HG03442 (cell line): ENCODE data around the gene PARVG.
"Not testable (repeated sequence)": the region's sequence is repeated elsewhere in the genome, so short reads cannot be mapped to it uniquely, and the experiment has no call there.

Experiments
- ATAC-seq: cut with Tn5 transposase; IDR thresholded peaks from one replicate; pipeline ENCODE4 v1.9.1; 2021; ENCODE audit warnings: mild to moderate bottlenecking, moderate library complexity; ENCODE audit not compliant: unreplicated experiment

PARVG gene

DNA sequence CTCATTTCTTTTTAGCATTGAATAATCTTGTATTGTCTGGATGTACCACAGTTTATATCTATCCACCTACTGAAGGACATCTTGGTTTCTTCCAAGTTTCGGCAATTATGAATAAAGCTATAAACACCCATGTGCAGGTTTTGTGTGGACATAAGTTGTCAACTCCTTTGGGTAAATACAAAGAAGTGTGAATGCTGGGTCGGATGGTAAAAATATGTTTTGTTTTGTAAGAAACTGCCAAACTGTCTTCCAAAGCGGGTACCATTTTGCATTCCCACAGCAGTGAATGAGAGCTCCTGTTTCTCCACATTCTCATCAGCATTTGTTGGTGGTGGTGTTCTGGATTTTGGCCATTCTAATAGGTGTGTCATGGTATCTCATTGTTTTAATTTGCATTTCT is 60.4 kb downstream of the PARVG start:
- ATAC-seq = not testable (repeated sequence)

DNA sequence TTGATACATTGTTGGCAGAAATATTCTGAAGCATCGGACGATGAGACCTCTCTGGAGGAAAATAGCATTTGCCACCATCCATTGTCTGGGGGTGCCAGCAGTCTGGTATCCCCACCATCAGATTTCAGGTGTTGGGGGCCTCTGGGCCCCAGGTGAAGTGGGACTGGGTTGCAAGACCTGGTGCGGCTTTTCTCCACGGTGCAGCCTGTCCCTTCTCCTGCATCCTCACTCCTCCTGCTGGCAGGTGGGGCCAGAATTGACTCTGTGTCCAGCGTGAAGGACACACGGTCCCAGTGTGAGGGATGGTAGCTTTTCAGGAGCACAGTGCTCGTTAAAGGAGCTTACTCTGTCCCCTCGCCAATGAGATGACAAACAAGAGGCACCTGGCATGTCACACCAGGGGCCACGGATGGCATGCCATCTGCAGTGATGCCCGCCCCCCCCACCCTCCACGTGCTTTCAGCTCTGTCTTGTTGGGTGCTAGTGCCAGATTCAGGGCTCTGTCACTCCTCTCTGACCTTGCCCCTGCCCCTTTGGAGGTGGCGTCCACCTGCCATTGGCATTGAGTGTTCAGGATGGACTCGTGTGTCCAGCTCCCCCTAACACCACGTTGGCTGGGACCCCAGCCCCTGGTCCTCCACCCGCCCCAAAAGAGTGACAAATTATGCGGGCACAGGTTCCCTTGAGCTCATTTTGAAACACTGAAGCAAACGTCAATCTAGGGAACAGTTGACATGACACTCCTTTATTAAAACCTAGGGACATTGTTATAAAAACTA is 62.4 kb downstream of the PARVG start:
- ATAC-seq = no peak

DNA sequence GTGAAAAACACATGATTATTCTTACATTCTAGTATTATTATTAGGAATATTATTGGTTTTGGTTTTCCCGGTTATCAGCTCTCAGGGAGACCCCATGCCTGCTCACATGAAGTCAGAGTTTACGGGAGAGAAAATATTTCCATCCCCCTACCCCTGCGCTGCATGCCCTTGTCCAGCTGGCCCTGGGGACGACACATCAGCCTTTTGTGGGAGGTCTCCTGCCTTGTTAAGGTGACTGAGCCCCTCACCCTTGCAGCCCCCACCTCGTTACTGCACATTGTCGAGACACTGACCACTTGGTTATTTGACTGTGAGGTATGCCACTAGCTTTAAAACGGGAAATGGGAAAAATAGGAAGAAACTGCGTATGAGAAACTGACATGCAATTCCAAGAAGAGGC is 63.0 kb downstream of the PARVG start:
- ATAC-seq = no peak

DNA sequence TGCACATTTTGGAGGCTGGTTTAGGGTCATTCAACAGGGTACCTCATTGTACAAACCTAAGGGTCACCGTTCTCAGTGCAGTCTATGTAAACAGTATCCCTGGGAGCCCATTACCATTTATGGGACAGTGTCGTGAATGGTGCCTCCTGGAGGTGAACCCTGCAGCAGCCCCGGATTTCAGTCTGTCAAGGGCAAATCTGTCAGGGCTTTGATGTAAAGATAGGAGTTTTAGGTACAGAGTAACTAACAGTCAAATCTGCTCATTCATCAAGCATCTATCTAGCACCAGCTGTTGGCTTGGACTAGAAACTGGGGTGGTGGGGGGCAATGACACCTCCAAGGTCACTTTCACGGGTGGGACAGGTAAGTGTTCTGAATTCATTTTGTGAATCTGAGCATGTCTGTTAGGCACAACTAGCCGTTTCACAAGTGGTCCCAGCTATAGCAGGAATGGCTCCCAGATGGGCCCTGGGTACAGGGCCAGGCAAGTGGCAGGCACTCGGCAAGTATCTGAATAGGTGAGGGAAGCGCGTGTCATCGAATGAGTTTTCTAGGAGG is 63.6 kb downstream of the PARVG start:
- no peak for ATAC-seq

DNA sequence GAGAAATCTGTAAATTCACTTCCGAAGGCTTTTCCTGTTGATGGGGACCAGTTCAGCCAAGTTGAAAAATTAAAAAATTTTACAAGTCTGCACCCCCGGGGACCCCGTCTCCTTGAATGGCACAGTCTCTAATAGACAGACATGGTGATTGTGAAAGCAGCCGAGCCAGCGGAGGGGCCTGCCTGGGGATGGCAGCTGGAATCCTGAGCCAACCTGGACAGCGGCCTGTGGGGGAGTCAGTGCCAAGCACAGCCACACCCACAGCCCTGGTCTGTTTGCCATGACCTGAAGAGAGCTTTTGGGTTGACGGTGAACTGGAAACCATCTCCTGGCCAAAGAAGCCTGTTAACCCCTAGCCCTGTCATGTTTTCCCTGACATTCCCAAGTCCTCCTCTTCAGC is 64.7 kb downstream of the PARVG start:
- no peak for ATAC-seq

DNA sequence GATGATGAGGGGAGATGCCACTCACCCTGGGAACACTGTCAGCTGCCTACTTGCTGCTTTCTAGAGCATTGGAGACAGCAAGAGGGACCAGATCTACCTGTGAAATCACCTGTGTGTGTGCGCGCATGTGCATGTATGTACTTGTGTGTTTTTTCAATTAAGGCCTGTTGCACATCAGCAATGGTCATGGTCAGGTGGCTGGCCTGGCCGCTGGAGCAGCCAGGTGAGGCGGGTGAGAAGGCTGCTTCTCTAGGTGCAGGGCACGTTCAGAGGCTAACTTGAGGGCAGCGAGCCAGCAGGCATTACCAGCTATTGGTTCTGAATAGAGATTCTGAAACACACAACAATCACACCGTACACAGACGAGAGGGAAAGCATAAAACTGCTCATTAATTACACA is 65.1 kb downstream of the PARVG start:
- no peak for ATAC-seq

DNA sequence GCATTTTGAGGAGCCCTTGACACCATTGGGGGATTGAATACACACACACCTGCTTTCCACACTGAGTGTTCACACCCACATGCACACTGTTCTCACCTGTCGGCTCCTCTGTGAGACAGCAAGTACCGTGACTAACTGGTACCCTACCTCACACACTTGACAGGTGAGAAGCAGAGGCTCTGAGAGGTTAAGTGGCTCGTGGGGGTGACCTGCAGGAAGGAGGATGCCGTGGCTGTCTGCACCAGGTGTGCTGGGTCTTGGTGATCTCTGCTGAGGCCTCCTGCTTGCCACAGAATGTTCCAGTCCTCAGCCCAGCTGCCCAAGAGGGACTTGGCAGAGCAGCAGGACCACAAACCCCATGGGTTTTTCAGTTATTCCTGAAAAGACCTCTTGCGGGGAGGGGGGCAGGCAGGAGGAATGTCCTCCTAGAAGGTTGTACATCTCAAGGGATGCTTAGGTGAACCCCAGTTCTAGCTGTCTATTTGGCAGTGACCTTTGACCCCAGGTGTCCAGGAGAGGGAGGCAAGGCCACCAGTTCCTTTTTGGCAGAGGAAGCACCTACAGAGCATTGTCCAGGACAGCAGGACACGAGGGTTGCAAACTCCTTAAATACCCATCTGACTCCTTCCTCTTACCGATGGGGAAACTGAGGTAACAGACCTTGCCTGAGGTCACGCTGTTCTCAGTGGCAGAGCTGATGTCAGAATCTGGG is 66.0 kb downstream of the PARVG start:
- ATAC-seq = no peak

DNA sequence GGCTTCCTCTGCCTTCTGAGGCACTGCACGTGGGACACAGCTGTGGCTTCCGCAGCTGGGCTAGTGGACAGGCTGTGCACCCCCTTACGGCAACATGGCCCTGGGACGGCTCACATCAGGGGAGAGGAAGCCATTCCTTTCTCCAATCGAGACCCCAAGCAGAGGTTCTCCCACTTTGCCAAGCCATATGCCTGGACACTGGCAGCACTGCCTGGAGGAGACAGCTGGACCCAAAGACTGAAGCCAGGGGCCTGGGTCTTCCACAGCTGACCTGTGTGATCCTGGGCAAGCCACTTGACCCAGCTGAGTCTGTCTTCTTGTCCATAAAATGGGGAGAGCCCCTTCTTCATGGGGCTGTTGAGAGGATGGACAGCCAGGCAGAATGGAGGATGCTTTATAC is 66.6 kb downstream of the PARVG start:
- ATAC-seq = no peak

DNA sequence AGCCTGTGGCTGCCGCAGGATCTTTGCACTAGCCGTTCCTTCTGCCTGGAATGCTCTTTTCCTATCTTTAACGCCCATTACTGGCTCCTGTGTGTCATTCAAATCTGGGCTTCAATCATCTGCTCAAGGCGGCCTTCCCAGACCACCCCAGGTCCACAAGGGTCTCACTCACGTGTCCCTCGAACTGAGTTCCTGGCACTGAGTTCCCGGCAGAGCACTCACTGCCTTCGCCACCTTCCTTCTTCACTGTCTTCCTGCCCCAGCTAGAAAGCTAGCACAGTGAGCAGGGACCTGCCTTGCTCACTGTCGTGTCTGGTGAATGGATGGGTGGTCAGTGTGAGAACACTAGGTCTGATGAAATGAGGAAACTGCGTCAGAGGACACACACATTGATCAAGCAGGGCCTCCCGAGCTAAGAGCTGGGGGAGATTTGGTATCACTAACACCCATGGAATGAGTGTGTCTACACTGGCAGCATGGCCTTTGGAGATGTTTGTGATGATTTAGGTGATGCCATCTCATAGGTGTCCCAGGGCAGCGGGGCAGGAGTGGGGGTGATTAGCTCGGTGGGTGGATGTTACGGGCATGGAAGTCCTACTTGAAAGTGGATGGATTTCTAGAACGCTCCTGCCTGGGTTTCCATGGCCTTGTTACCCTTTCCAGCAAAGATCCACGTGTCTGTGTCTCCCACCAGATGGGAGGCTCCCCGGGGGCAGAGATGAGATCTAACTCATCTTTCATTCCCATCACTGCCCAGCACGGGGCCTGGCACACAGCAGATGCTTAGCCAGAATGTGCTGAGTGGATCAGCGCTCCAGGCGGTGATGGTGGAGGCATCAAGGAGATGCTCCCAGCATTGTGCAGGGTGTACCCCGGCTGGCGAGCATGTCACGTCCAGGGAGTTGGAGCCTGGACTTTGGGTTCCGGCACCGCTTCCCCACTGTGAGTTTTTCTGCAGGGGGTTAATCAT is 67.5 kb downstream of the PARVG start:
- ATAC-seq = no peak

DNA sequence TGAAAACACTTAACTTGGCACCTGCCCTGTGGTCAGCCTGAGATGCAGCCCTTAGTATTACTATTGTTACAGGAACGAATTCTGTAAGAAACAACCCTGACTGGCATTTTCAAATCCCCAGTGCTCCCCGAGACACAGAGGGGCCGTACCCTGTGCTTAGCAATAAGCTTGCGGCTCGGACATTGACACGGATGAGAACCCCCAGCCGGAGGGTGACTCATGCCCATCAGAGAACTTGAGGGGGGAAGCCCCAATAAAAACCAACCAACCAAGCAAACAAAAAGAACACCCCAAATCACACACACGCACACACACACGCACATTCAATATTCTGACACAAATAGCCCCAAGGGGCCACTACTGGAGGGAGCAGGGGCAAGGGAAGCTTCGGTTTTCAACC is 68.2 kb downstream of the PARVG start:
- ATAC-seq = no peak

DNA sequence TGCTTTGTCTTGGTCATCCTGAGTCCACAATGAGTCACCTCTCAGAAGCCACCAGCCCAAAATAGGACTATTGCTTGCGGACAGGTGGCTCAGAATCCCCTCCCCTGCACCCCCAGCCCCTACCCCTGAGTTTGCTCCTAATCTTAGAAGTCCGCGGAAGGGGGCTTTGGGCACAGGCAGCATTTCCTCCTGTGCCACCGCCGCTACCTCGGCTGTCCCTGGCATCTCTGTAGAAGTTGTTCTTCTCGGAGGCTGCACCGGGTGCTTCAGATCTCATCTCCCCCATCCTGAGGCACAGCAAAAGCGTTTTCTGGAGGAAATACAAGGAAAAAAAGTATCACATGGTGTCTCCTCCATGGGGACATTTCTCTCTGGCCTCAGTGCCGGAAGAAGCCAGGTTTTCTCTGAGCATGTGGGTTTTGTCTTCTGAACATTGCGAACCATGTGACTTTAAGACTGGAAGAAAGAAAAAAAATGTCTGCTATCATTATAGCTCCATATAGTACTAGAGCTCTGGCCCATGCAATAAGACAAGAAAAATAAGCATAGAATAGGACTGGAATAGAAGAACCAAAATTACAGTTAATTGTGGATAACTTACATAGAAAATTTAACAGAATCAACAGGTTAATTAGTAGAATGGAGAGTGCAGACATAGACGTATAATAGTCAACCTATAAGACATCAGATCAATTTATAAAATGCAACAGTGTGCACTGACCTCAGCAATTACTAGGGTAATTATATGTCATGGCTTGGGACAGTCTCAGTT is 68.8 kb downstream of the PARVG start:
- ATAC-seq = no peak

DNA sequence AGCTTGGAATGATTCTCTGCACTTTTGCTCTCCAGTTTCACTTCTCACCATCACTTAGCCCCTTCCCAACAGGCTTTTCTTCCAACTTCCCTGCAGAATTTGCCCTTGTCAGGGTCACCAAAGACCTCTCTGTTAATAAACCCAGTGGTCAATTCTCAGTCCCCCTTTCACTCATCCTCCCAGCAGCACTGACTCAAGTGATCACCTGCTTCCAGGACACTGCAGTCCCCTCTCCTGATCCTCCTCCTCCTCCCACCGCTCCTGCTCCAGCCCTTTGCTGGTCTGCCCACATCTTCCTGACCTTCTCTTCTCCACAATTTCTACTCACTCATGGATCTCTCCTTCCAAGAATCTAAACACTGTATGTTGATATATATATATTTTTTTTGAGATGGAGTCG is 74.1 kb downstream of the PARVG start:
- ATAC-seq = no peak

DNA sequence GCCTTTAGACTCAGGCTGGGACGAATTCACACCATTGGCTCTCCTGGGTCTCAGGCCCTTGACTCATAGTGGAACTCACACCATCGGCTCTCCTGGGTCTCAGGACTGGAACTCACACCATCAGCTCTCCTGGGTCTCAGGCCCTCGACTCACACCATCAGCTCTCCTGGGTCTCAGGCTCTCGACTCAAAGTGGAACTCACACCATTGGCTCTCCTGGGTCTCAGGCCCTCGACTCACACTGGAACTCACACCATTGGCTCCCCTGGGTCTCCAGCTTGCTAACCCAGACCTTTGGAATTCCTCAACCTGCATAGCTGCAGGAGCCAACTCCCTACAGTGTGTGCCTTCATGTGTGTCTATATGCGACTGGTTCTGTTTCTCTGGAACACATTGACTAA is 75.4 kb downstream of the PARVG start:
- ATAC-seq = no peak

DNA sequence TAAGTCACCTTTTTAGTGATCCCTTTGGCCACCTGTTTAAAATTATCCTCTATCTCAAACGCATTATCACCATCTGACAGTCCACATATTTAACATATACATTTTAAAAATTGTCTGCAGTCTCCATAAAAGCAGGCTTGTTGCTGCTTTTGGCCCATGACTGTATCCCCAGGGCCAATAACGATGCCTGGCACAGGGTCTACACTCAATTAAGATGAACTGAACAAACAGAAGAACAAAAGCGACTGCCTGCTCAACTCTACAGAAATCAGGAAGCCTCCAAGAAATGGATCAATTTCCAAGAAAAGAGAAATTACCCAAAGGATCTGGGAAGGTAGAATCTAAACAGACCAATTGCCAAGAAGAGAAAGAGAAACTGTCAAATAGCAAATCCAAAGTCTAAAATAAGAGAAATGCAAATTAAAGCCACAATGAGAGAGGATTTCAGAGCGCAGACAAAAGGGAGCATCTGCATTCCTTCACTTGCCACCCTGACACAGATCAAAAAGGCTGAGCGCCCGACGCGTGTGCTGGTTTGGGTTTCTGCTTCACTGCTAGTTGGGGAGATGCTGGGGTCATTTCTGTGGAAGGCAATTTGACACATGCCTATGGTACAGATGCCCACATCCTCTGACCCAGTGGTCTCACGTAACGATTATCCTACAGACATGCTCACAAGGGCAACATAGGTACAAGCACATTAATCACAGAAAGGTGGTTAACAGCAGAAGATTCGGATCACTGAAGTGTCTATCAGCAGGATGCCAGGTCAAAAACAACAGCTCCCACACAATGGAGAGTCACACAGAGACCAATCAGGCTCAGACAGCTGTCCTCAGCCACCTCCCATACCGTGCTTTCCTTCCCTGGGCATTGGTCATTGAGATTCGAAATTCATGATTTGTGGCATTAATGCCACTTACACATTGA is 76.1 kb downstream of the PARVG start:
- no peak for ATAC-seq
